Measurements from ENCODE around the gene TMEM81. TPM values are rescaled to one million over a fixed set of nuclear protein-coding genes. Genes with fewer than 3 reads are reported as not detected.

Gene TMEM81
- total RNA-seq, 1 donor from 2014 or later: 3.3 TPM

GRCh38 chr1:205061227-205061626 lies 23.0 kb downstream of the TMEM81 start:
- Histone ChIP-seq H3K4me3 (no peak overlapping the region), H3K36me3 (no peaks in the 10 kb centered on the region), H3K79me2 (ENCODE audit: low read depth) (no peaks in the 10 kb centered on the region), H3K9me3 (ENCODE audit: low read depth) (no peaks in the 10 kb centered on the region), H2AFZ (replicated peaks) (peak overlapping the region; percentile 46), H3F3A (ENCODE audit: low read depth) (peaks cover 5% of the 10 kb centered on the region), H3K4me1 (peaks cover 8% of the 10 kb centered on the region), H4K20me1 (ENCODE audit: low read depth) (no peaks in the 10 kb centered on the region), H3K9ac (no peak overlapping the region), H3K4me2 (no peak overlapping the region), H3K27me3 (no peaks in the 10 kb centered on the region), H3K27ac (no peak overlapping the region)
- no peak overlapping the region for H3K4me3 Mint-ChIP-seq
- H3K27me3 Mint-ChIP-seq (ENCODE audit: insufficient read depth, low read depth): peaks cover 15% of the 10 kb centered on the region
- peaks cover 23% of the 10 kb centered on the region for H3K4me1 Mint-ChIP-seq
- TF ChIP-seq EZH2 (IDR thresholded peaks at IDR 0.05) (no peak), CTCF (IDR thresholded peaks at IDR 0.05) (no peak), EZH2phosphoT487 (IDR thresholded peaks at IDR 0.05) (no peak)
- no peak for DNase-seq (ENCODE audit: low spot score)
- H3K36me3 Mint-ChIP-seq: no peaks in the 10 kb centered on the region
- H3K9me3 Mint-ChIP-seq: no peaks in the 10 kb centered on the region
- H3K27ac Mint-ChIP-seq: peak overlapping the region; percentile 53

- no peak overlapping the region for H3K4me2 ChIP-seq
- peaks cover 13% of the 10 kb centered on the region for H3K27me3 Mint-ChIP-seq (ENCODE audit: insufficient read depth, low read depth)
- no peaks in the 10 kb centered on the region for H3K36me3 ChIP-seq
These were observed 23.5 kb downstream of the TMEM81 start for GRCh38 chr1:205060746-205061145.

GRCh38 chr1:205059660-205060059 lies 24.6 kb downstream of the TMEM81 start:
- H3K9ac ChIP-seq: no peak overlapping the region
- no peaks in the 10 kb centered on the region for H3K36me3 ChIP-seq
- peaks cover 11% of the 10 kb centered on the region for H3K4me1 ChIP-seq
- H2AFZ ChIP-seq (replicated peaks): no peak overlapping the region
- Mint-ChIP-seq H3K36me3 (no peaks in the 10 kb centered on the region), H3K9me3 (no peaks in the 10 kb centered on the region), H3K27ac (peak overlapping the region; percentile 9), H3K4me1 (peaks cover 32% of the 10 kb centered on the region), H3K4me3 (no peak overlapping the region), H3K27me3 (ENCODE audit: insufficient read depth, low read depth) (peaks cover 13% of the 10 kb centered on the region)
- DNase-seq (ENCODE audit: low spot score): no peak
- H3K79me2 ChIP-seq (ENCODE audit: low read depth): no peaks in the 10 kb centered on the region
- H3K4me2 ChIP-seq: no peak overlapping the region
- no peak overlapping the region for H3K27ac ChIP-seq
- TF ChIP-seq CTCF (IDR thresholded peaks at IDR 0.05) (no peak), EZH2 (IDR thresholded peaks at IDR 0.05) (no peak), EZH2phosphoT487 (IDR thresholded peaks at IDR 0.05) (no peak)
- H3F3A ChIP-seq (ENCODE audit: low read depth): peaks cover 7% of the 10 kb centered on the region
- no peaks in the 10 kb centered on the region for H4K20me1 ChIP-seq (ENCODE audit: low read depth)
- H3K9me3 ChIP-seq (ENCODE audit: low read depth): no peaks in the 10 kb centered on the region
- H3K27me3 ChIP-seq: no peaks in the 10 kb centered on the region
- no peak overlapping the region for H3K4me3 ChIP-seq

More at GRCh38 chr1:205060746-205061145, 23.5 kb downstream of the TMEM81 start:
- H3K9me3 Mint-ChIP-seq: no peaks in the 10 kb centered on the region
- peaks cover 27% of the 10 kb centered on the region for H3K4me1 Mint-ChIP-seq
- Histone ChIP-seq H3K4me1 (peaks cover 11% of the 10 kb centered on the region), H3F3A (ENCODE audit: low read depth) (peaks cover 7% of the 10 kb centered on the region), H4K20me1 (ENCODE audit: low read depth) (no peaks in the 10 kb centered on the region), H3K9ac (no peak overlapping the region), H2AFZ (replicated peaks) (no peak overlapping the region), H3K9me3 (ENCODE audit: low read depth) (no peaks in the 10 kb centered on the region), H3K27me3 (no peaks in the 10 kb centered on the region), H3K27ac (no peak overlapping the region), H3K79me2 (ENCODE audit: low read depth) (no peaks in the 10 kb centered on the region), H3K4me3 (no peak overlapping the region)
- no peak overlapping the region for H3K4me3 Mint-ChIP-seq
- H3K36me3 Mint-ChIP-seq: no peaks in the 10 kb centered on the region
- no peak for DNase-seq (ENCODE audit: low spot score)
- no peak overlapping the region for H3K27ac Mint-ChIP-seq
- TF ChIP-seq CTCF (IDR thresholded peaks at IDR 0.05) (no peak), EZH2phosphoT487 (IDR thresholded peaks at IDR 0.05) (no peak), EZH2 (IDR thresholded peaks at IDR 0.05) (no peak)

All from neural progenitor cell (in vitro differentiated cells).